Breast epithelium (tissue), 4 donors: ENCODE results near the gene ZNF407. TPM values are rescaled to one million over a fixed set of nuclear protein-coding genes. Genes with fewer than 3 reads are reported as not detected.

Experiments
- DNase-seq, 2 donors: peaks; one replicate each; pipeline ENCODE4 v3.0.0-alpha.2; 2019; ENCODE audit warnings: low spot score in 2 of 2
- H3K27ac ChIP-seq, 2 donors: fragments of 200-600 bp; sonication (generic) in 1 of 2; one replicate each; pipeline ENCODE4 v1.5.1; 2016 to 2019; ENCODE audit warnings: mild to moderate bottlenecking in 1 of 2
- H3K27me3 ChIP-seq, 2 donors: fragments of 200-600 bp; sonication (generic) in 1 of 2; one replicate each; pipeline versions ENCODE4 v1.5.1 to v1.6.0; 2017 to 2019; ENCODE audit warnings: control low read depth in 1 of 2, mild to moderate bottlenecking in 1 of 2
- H3K36me3 ChIP-seq: fragments of 200-600 bp; one replicate; pipeline ENCODE4 v1.5.1; 2019
- H3K4me1 ChIP-seq, 2 donors: fragments of 200-600 bp; sonication (generic); one replicate each; pipeline ENCODE4 v1.5.1; 2016 to 2019; ENCODE audit warnings: control low read depth in 1 of 2
- H3K4me3 ChIP-seq, 3 donors: fragments of 200-600 bp; sonication (generic); 1 replicate in 2 of 3; 2 replicates in 1 of 3; pipeline ENCODE4 v1.5.1; 2016 to 2019; ENCODE audit warnings: mild to moderate bottlenecking in 3 of 3, moderate library complexity in 2 of 3
- H3K9me3 ChIP-seq, 2 donors: fragments of 200-600 bp; sonication (generic) in 1 of 2; one replicate each; pipeline ENCODE4 v1.5.1; 2016 to 2019; ENCODE audit warnings: control low read depth in 1 of 2
- CTCF ChIP-seq, 3 donors: fragments of 450-650 bp; IDR thresholded peaks; one replicate each; pipeline ENCODE4 v1.5.1; 2016 to 2017; ENCODE audit warnings: antibody characterized with exemption in 3 of 3, mild to moderate bottlenecking in 3 of 3, moderate library complexity in 3 of 3
- POLR2A ChIP-seq: fragments of 450-650 bp; IDR thresholded peaks from one replicate; pipeline ENCODE4 v1.6.1; 2016; ENCODE audit warnings: antibody characterized with exemption, mild to moderate bottlenecking, moderate library complexity
- POLR2AphosphoS5 ChIP-seq, 3 donors: sonication (generic); formaldehyde crosslinking; IDR thresholded peaks; one replicate each; pipeline ENCODE4 v1.6.1; 2017; ENCODE audit warnings: antibody characterized with exemption in 3 of 3
- intact Hi-C: fragments of 100-400 bp; cut with DNase I; formaldehyde crosslinking; loops from one replicate; pipeline ENCODE4 v1.15.1; 2023; ENCODE audit warnings: low total_unique reads
- total RNA-seq, 3 donors: library from RNA; depleted of rRNA; stranded (reverse); fragments of >200 nt; gene quantifications; one replicate each; pipeline ENCODE4 v1.1.0, GENCODE V29; 2016

The ZNF407 gene
- total RNA-seq, 3 donors from 2014 or later = 14.9 to 30.1 (median 22.3) TPM

- H3K27ac ChIP-seq = no peak overlapping the region
- H3K9me3 ChIP-seq = no peaks in the 10 kb centered on the region
- no peaks in the 10 kb centered on the region for H3K27me3 ChIP-seq
- no peak for TF ChIP-seq POLR2A
- no peak for TF ChIP-seq CTCF (IDR thresholded peaks at IDR 0.05)
- no peak for TF ChIP-seq POLR2AphosphoS5 (IDR thresholded peaks at IDR 0.05)
- DNase-seq = no peak
- H3K4me1 ChIP-seq = no peaks in the 10 kb centered on the region
- intact Hi-C loops = no loop called here
- no peaks in the 10 kb centered on the region for H3K36me3 ChIP-seq
- no peak overlapping the region for H3K4me3 ChIP-seq
Observed at GRCh38 chr18:74972354-74972753, 374.7 kb downstream of the ZNF407 start.

- Histone ChIP-seq H3K4me3 (no peak overlapping the region), H3K27ac (no peak overlapping the region), H3K27me3 (no peaks in the 10 kb centered on the region), H3K4me1 (no peaks in the 10 kb centered on the region), H3K36me3 (no peaks in the 10 kb centered on the region), H3K9me3 (no peaks in the 10 kb centered on the region)
- DNase-seq = no peak
- intact Hi-C loops = no loop called here
- no peak for TF ChIP-seq CTCF (IDR thresholded peaks at IDR 0.05)
- no peak for TF ChIP-seq POLR2A
- TF ChIP-seq POLR2AphosphoS5 (IDR thresholded peaks at IDR 0.05) = no peak
Observed at GRCh38 chr18:74975001-74975400, 377.3 kb downstream of the ZNF407 start.

- no peak for TF ChIP-seq CTCF (IDR thresholded peaks at IDR 0.05)
- TF ChIP-seq POLR2A = no peak
- TF ChIP-seq POLR2AphosphoS5 (IDR thresholded peaks at IDR 0.05) = no peak
- Histone ChIP-seq H3K9me3 (no peaks in the 10 kb centered on the region), H3K27ac (no peak overlapping the region), H3K36me3 (no peaks in the 10 kb centered on the region), H3K27me3 (no peaks in the 10 kb centered on the region), H3K4me1 (no peaks in the 10 kb centered on the region), H3K4me3 (no peak overlapping the region)
- intact Hi-C loops = no loop called here
- no peak for DNase-seq
Observed at GRCh38 chr18:74976331-74976909, 378.8 kb downstream of the ZNF407 start.

GRCh38 chr18:74977041-74977440 is 379.4 kb downstream of the ZNF407 start:
- TF ChIP-seq POLR2A = no peak
- TF ChIP-seq CTCF (IDR thresholded peaks at IDR 0.05) = no peak
- TF ChIP-seq POLR2AphosphoS5 (IDR thresholded peaks at IDR 0.05) = no peak
- Histone ChIP-seq H3K4me1 (no peaks in the 10 kb centered on the region), H3K27ac (no peak overlapping the region), H3K27me3 (no peaks in the 10 kb centered on the region), H3K36me3 (no peaks in the 10 kb centered on the region), H3K9me3 (no peaks in the 10 kb centered on the region), H3K4me3 (no peak overlapping the region)
- DNase-seq = no peak
- intact Hi-C loops = no loop called here

- Histone ChIP-seq H3K27ac (no peak overlapping the region), H3K36me3 (no peaks in the 10 kb centered on the region), H3K4me1 (no peaks in the 10 kb centered on the region), H3K9me3 (no peaks in the 10 kb centered on the region), H3K4me3 (no peak overlapping the region), H3K27me3 (no peaks in the 10 kb centered on the region)
- DNase-seq = no peak
- TF ChIP-seq POLR2A (no peak), CTCF (IDR thresholded peaks at IDR 0.05) (no peak), POLR2AphosphoS5 (IDR thresholded peaks at IDR 0.05) (no peak)
- intact Hi-C loops = no loop called here
Observed at GRCh38 chr18:74980669-74981068, 383.0 kb downstream of the ZNF407 start.
